HG03175 (cell line): ENCODE measurements around the gene P2RY11.
A peak's percentile ranks its signal among the peaks of the same experiment; 100 is the strongest.

Source experiments
- ATAC-seq: cut with Tn5 transposase; IDR thresholded peaks from one replicate; pipeline ENCODE4 v1.9.1; 2021; ENCODE audit warnings: mild to moderate bottlenecking, moderate library complexity; ENCODE audit not compliant: unreplicated experiment

The P2RY11 gene

DNA sequence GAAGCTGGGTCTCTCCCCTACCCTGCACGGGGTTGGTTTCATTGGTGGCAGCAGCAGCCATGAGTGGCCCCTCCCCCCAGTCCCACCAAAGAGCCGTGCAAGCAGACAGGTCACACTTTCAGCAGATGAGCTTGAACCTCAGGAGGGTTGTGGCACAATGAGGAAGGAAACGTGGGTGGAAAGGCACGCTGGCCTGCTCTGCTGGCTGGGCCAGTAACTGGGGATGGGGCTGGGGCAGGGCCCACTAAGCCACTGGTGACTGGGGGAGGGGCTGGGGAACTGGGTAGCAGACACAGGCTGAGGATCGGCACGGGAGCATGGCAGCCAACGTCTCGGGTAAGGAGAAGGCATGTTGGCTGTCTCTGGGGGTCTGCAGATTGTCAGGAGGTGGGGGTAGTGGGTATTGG is at the start of gene P2RY11:
P2RY11 (plus strand) TSS at position 289 of the 407 bp plus-strand sequence; CDS start at position 318, 29 bp downstream.
- ATAC-seq = no peak

- ATAC-seq = no peak
Measured at GRCh38 chr19:10061717-10062310, 49.7 kb upstream of the P2RY11 start.

DNA sequence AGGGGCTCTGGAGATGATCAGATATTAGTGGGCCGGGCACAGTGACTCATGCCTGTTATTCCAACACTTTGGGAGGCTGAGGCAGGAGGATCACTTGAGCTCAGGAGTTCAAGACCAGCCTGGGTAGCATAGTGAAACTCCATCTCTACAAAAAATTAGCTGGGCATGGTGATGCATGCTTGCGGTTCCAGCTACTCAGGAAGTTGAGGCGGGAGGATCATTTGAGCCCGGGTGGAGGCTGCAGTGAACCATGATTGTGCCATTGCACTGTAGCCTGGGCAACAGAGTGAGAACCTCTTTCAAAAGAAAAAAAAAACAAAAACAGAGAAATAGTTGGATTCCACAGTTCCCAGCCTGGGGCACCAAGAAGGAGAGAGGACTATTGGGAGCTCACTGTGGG is 43.3 kb upstream of the P2RY11 start:
- no peak for ATAC-seq

DNA sequence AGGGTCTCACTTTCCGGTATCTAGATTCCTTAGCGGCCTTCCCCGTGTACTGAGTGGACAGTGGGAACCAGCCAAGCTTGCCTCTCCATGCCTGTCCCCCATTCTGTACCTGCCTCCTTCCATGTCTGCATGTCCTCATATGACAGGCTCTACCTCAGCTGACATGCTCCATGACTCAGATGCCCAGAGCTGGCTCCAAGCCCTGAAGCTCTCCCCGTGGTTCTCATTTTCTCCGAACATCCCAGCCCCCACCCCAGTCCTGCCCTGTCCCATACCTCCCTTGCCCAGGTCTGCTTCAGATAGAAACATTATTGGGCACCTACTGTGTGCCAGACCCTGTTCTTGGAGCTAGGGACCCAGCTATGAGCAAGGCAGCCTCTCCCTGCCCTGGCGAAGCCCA is 42.4 kb upstream of the P2RY11 start:
- ATAC-seq = no peak

- no peak for ATAC-seq
Measured at GRCh38 chr19:10070730-10071446, 40.6 kb upstream of the P2RY11 start.

DNA sequence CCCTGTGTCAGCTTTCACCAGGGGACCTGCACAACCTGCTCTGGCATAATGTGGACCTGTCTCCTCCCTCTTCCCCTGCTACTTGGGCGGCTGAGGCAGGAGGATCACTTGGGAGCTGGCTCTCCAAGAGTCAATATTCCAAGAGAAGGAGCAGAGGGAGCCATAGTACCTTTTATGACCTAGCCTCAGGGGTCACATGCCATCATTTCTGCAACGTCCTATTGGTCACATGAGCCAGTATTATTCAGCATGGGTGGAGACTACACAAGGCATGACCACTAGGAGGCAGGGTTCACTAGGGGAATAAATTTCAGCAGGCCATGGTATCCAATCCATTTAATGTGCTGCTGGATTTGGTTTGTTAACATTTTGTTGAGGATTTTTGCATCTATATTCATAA is 37.3 kb upstream of the P2RY11 start:
- no peak for ATAC-seq

- no peak for ATAC-seq
Measured at GRCh38 chr19:10076535-10076934, 35.0 kb upstream of the P2RY11 start.

DNA sequence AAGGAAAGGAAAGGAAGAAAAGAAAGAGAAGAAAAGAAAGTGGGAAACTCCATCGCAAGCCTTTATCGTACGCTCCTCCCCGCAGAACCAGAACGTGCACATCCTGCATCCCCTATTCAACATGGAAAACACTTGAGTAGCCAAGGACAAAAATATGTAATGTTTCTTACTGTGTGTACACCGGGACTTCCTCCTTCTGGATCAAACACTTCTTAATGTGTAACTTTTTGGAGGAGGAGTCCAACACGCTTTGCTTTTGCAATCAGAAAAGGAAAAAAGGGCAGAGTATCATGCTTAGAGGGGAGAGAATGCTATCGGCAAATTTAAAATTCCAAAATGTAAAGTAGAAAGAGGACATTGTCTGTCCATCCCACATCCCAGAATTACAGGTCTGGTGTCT is 33.2 kb upstream of the P2RY11 start:
- ATAC-seq = no peak

DNA sequence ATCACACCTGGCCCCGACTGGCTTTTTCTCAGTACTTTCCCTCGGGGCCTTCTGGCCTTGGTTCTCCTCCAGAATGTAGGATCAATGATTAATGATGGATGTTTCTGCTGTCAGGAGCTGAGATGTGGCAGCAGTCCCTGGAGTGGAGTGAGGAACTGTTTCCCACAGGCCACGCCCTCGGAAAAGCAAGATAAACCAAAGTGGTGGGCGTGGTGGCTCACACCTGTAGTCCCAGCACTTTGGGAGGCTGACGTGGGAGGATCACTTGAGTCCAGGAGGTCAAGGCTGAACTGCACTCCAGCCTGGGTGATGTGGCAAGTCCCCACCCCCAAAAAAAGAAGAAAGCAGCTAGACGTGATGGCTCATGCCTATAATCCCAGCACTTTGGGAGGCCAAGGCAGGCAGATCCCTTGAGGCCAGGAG is 32.5 kb upstream of the P2RY11 start:
- ATAC-seq = no peak

- no peak for ATAC-seq
Measured at GRCh38 chr19:10083911-10084310, 27.6 kb upstream of the P2RY11 start.

DNA sequence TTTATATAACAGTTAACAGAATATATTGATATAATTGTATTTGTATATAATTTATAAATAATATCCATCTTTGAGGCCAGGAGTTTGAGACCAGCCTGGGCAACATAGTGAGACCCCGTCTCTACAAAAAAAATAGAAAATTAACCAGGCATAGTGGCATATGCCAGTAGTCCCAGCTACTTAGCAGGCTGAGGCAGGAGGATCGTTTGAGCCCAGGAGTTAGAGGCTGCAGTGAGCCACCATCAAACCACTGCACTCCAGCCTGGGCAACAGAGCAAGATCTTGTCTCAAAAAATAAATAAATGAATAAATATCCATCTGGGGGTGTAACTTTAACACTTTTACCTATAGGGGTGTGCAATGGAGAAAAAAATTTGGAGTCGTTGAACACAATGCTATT is 26.7 kb upstream of the P2RY11 start:
- ATAC-seq = no peak

DNA sequence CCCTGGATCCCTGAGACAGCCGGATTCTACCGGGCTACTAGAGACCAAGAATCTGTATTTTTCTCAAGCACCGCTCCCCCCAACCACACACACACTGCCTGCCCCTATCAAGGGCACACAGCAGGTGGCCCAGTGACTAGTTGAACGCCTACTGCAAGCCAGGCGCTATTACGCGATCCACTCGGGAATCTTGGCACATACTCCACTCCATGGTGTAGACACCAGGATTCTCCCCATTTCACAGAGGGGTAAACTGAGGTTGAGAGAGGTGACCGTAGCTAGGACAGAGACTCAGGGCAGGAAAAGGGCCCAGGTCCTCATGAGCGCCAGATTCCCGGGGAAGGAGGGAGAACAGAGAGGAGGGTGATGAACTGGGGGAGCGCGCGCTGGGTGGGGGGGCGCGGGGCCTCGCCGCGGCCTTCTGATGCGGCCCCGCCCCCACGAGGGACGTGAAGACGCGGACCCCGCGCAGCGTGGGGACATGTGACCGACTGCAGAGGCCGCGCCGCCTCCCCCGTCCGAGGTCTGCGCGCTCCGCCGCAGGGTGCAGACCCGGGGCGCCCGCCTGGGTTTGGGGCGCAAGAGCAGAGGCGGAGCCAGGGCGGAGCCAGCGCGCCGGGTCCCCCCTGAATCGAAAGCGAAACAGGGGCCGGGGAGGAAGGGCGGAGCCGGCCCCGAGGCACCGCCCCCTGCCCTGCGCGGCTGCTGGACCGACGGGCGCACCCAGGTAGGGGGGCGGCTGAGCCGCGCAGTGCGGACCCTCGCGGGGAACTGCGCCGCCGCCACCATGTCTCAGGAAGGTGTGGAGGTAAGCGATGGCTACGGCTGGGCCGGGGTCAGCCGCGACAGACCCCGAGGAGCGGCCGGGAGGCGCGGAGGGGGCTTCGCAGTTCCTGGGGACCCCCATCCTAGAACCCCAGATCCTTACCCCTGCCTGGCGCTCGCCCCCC is 25.6 kb upstream of the P2RY11 start, which contains the start of gene SHFL:
SHFL (plus strand) TSS at position 677 of the 950 bp plus-strand sequence; CDS start at position 788, 111 bp downstream.
- peak; percentile 86 for ATAC-seq

- no peak for ATAC-seq
Measured at GRCh38 chr19:10086591-10087192, 24.8 kb upstream of the P2RY11 start.

DNA sequence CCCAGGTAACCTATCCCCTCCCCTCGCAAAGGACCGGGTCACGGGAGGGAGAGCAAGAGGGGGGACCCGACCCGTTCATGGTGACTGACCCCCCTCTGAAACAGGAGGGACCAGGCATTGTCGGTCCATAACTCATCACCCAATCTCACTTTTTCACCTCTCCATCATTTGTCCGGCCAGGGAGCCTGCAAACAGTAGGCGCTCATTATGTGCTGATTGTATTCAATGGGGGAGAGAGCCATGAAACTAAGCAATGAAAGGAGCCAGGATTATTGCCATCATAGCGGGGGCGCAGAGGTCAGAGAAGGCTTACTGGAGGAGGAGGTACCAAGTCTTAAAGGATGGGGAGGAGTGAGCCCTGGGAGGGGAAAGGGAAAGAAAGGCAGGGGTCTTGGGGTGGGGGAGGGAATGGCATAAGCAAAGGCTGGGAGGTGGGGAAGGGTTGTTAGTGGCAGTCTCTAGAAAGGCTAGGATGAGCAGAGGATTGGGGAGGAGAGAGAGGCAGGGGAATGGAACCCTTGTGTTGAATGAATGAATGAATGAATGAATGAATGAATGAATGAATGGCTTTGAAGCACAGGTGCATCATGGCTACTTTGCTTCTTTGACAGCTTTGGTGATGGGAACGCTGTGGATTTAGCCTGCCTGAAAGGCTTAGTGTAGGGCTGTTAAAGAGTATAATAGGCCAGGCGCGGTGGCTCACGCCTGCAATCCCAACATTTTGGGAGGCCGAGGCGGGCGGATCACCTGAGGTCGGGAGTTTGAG is 24.0 kb upstream of the P2RY11 start:
- no peak for ATAC-seq

DNA sequence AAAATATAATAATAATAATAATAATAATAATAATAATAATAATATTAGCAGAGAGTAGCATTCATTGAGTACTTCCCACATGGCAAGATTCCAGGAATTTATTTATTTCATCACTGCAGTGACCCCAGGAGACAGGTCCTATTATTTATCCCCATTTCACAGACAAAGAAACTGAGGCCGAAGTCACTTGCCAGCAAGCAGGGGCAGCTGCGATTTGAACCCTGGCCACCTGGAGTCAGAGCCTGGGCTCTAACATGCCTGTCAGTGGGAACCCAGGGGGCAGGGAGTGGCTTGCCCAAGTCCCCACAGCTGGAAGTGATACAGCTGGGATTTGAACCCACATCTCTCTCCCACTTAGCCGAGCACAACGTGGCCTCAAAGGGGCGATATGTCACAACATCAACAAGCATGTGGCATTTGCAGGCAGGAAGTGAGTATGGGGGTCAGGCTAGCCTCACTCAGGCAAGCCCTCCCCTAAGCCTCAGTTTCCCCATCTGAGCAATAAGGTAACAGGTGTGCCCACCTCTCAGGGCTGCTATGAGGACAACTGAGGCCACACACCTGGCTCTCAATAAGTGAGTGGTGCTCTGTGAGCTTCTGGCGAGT is 22.4 kb upstream of the P2RY11 start:
- ATAC-seq = no peak

DNA sequence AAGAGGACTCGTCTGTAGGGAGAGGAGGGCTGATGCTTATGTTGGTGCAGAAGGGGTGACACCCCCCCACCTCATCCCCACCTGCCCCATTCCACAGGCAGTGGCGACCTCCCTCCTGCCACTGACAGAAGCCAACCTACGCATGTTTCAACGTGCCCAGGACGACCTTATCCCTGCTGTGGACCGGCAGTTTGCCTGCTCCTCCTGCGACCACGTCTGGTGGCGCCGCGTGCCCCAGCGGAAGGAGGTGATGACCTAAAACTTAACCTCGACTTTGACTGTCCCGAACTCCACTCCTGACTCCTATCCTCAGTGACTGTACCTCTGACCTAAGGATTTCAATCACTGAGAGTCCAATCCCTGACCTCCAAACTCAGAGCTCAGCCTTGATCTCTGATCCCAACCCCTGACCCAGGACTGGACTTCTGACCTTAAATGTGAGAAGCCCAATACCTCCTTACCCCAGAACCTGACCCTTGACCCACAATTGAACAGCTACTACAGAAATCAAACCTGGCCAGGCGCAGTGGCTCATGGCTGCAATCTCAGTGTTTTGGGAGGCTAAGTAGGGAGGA is 21.6 kb upstream of the P2RY11 start:
- no peak for ATAC-seq

GRCh38 chr19:10091370-10091687 is 20.2 kb upstream of the P2RY11 start:
- no peak for ATAC-seq

DNA sequence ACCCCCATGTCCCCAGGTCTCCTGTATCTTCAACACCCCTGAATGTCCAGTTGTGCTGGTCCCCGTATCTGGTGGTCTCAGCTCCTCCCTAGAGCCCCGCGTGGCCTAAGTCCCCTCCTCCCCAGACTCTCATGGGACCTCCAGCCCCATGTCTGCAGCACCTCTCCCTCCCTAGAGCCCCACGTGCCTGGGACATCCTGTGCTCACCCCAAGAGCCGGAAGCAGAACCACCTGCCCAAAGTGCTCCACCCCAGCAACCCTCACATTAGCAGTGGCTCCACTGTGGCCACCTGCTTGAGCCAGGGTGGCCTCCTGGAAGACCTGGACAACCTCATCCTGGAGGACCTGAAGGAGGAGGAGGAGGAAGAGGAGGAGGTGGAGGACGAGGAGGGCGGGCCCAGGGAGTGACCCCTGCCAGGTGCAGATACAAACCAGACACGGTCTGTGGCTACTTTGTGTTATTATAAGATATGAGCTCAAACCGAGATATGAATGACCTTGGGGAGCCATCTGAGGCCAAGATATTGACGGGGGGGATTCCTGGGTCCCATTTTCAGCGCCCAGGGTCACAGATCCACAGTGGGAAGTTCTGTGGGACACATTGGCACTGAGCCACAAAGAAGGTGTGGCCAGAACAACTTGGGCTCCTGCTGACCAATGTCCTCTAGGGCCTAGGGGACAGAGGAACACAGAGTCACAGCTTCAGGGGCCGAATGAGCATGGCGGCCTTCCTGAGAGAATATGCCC is 19.4 kb upstream of the P2RY11 start:
- ATAC-seq = no peak
